NT2/D1 (cell line): Measurements from ENCODE around the gene FGFR3.

Source experiments
- DNase-seq: peaks from one replicate; pipeline ENCODE4 v3.0.0-alpha.2; 2011; ENCODE audit warnings: low read depth, low spot score
- H3K27me3 ChIP-seq: 2 replicates; pipeline ENCODE4 v1.6.0; 2011; ENCODE audit warnings: mild to moderate bottlenecking; ENCODE audit not compliant: insufficient read length, insufficient read depth
- H3K36me3 ChIP-seq: 2 replicates; pipeline ENCODE4 v1.6.1; 2011; ENCODE audit warnings: mild to moderate bottlenecking, low read length, mixed read lengths; ENCODE audit not compliant: insufficient read depth, insufficient read length
- H3K4me1 ChIP-seq: 2 replicates; pipeline ENCODE4 v1.5.1; 2011; ENCODE audit not compliant: insufficient read depth, insufficient read length
- H3K4me3 ChIP-seq: 2 replicates; pipeline ENCODE4 v1.5.1; 2011; ENCODE audit warnings: low read depth; ENCODE audit not compliant: insufficient read length
- H3K9ac ChIP-seq: 2 replicates; pipeline ENCODE4 v1.6.0; 2011; ENCODE audit warnings: low read depth; ENCODE audit not compliant: insufficient read length
- H3K9me3 ChIP-seq: 2 replicates; pipeline ENCODE4 v1.5.1; 2011; ENCODE audit warnings: mild to moderate bottlenecking, low read length; ENCODE audit not compliant: insufficient read depth
- SUZ12 ChIP-seq: IDR thresholded peaks from 2 replicates; pipeline ENCODE4 v1.6.1; 2011; ENCODE audit not compliant: insufficient read length, insufficient read depth; ENCODE audit errors: extremely low read depth
- YY1 ChIP-seq: IDR thresholded peaks from 2 replicates; pipeline ENCODE4 v1.6.1; 2011; ENCODE audit not compliant: insufficient read length, insufficient read depth
- ZNF274 ChIP-seq: IDR thresholded peaks from 2 replicates; pipeline ENCODE4 v1.6.1; 2011; ENCODE audit warnings: mild to moderate bottlenecking, low read depth, low read length

Gene FGFR3

DNA sequence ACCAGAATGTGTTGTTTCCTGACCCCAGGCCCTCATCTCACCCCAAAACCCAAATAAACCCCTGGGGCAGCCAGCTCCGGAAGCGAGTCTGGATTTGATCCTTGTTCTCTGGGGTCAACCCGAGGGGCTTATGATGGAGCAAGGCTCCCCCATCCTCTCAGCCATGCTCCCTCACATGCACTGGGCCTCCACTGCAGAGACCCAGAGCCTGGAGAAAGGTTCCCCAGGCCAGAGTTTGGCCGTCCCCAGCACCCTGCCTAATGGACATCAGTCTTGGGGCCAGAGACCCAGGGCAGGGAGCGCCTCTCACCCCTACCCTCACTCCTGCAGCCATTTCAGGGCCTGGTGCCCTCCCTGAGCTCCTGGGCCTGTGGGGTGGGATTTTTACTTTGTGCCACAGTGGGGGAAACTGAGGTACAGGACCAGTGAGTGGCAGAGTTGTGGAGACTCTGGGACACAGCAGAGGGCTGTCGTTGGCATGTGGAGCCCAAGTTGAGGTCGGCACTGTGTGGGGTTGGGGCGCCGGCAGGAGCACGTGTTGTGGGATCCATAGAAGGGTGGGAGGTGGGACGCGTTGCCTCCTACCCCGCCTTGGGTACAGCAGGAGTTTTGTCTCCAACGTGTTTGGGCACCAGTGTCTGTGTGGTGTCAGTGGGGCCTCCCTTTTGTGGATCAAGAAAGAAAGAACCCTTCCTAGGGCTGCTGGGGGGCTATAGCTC is 3.6 kb downstream of the FGFR3 start:
- TF ChIP-seq SUZ12: no peak
- TF ChIP-seq YY1: no peak
- no peak for TF ChIP-seq ZNF274
- Histone ChIP-seq H3K4me3 (no peak overlapping the region), H3K9me3 (no peaks in the 10 kb centered on the region), H3K27me3 (peaks cover 8% of the 10 kb centered on the region), H3K36me3 (peaks cover 57% of the 10 kb centered on the region), H3K9ac (no peak overlapping the region), H3K4me1 (peaks cover 41% of the 10 kb centered on the region)
- DNase-seq: no peak

DNA sequence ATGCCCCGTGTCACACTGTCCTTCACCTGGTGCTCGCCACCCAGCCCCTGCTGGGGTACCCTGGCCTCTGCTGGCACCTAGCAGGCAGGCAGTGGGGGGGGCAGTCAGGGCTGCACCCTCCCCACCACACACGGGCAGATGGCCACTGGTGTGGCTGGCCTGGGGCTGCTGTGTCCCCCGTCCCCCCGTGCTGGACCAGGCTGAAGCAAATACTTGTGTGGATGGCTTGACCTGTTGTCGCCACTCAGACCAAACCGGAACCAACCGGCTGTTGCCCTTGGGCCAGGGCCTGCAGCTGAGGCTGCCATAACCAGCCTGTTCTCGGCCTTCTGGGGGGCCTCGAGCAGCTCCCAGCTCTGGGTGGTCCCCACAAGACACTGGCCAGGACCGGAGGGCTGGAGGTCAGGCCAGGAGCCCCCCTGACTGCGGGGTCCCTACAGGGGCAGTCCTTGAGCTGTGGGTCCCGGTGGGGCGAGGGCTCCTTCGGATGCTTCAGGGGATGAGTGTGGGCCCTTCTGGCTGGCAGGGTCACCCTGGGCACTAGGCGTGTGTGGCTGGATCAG is 4.3 kb downstream of the FGFR3 start:
- peak overlapping the region; percentile 64 for H3K9ac ChIP-seq
- H3K4me3 ChIP-seq: no peak overlapping the region
- H3K27me3 ChIP-seq: peaks cover 1% of the 10 kb centered on the region
- no peak for DNase-seq
- peaks cover 64% of the 10 kb centered on the region for H3K36me3 ChIP-seq
- no peaks in the 10 kb centered on the region for H3K9me3 ChIP-seq
- peaks cover 36% of the 10 kb centered on the region for H3K4me1 ChIP-seq
- no peak for TF ChIP-seq YY1
- no peak for TF ChIP-seq ZNF274
- no peak for TF ChIP-seq SUZ12

DNA sequence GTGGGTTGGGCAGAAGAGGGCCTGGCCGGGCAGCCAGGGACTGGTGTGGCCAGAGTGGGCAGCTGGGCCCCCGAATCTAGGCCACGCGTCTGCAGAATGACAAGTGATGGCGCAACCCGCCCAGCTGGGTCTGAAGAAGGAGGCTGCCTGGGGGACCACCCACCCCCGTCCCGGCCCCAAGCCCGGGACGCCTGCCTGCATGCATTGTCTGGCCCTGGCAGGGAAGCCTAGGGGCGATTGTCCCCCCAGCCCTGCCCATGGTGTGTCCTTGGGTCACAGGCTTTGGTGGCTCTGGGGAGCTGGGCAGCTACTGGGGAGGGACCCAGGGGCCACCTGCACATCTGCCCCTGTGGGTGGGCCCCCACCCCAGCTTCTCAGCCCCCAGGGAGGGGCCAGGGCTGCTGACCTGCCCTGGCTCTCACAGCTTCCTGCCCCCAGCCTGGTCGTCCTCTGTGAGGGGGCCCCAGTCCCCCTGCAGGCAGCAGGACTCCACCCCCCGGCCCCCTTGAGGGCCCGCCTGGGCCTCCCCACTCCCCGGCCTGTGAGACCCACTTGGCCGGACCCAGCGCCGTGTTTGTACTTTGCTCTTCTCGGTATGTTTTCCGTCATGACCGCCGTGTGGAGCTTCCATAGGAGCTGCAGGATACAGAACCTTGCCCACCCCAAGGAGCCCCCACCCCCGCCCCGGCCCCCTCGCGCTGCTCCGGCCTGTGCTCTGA is 4.9 kb downstream of the FGFR3 start:
- Histone ChIP-seq H3K4me3 (no peak overlapping the region), H3K36me3 (peaks cover 71% of the 10 kb centered on the region), H3K4me1 (peaks cover 32% of the 10 kb centered on the region), H3K9me3 (no peaks in the 10 kb centered on the region), H3K9ac (peak overlapping the region; percentile 57), H3K27me3 (no peaks in the 10 kb centered on the region)
- DNase-seq: no peak
- TF ChIP-seq YY1 (no peak), SUZ12 (no peak), ZNF274 (no peak)

DNA sequence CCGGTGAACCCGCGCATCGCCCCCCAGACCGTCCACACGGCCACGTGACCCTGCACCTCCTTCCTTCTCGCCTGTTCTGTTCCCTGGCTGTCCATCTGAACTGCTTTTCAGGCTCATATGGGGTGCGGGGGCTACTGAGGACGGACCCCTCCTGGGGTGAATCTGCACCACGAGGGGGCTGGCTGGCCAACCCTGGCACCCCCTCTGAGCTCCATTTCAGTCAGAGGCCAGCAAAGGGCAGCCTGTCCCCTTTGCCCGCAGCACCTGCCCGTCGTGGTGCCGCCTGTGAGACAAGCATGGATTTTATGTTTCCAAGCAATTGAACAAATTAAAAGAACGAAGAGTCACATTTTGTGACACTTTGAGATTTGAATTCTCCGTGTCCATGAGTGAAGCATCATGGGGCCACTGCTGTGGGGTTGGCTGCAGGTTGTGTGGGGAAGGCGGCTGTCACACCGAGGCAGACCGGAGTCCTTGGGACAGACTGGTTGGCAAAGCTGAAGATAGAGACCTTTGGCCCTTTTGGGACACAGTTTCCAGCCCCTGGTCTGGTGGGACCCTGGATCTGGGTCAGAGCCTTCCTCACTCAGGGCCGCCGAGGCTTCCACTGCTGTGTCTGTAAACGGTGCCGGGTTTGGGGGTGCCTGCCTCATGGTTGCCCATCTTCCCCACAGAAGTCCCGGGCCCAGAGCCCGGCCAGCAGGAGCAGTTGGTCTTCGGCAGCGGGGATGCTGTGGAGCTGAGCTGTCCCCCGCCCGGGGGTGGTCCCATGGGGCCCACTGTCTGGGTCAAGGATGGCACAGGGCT is 5.7 kb downstream of the FGFR3 start:
- Histone ChIP-seq H3K4me3 (no peak overlapping the region), H3K36me3 (peaks cover 78% of the 10 kb centered on the region), H3K9me3 (no peaks in the 10 kb centered on the region), H3K9ac (peak overlapping the region; percentile 10), H3K4me1 (peaks cover 32% of the 10 kb centered on the region), H3K27me3 (no peaks in the 10 kb centered on the region)
- TF ChIP-seq YY1 (no peak), ZNF274 (no peak), SUZ12 (no peak)
- no peak for DNase-seq

DNA sequence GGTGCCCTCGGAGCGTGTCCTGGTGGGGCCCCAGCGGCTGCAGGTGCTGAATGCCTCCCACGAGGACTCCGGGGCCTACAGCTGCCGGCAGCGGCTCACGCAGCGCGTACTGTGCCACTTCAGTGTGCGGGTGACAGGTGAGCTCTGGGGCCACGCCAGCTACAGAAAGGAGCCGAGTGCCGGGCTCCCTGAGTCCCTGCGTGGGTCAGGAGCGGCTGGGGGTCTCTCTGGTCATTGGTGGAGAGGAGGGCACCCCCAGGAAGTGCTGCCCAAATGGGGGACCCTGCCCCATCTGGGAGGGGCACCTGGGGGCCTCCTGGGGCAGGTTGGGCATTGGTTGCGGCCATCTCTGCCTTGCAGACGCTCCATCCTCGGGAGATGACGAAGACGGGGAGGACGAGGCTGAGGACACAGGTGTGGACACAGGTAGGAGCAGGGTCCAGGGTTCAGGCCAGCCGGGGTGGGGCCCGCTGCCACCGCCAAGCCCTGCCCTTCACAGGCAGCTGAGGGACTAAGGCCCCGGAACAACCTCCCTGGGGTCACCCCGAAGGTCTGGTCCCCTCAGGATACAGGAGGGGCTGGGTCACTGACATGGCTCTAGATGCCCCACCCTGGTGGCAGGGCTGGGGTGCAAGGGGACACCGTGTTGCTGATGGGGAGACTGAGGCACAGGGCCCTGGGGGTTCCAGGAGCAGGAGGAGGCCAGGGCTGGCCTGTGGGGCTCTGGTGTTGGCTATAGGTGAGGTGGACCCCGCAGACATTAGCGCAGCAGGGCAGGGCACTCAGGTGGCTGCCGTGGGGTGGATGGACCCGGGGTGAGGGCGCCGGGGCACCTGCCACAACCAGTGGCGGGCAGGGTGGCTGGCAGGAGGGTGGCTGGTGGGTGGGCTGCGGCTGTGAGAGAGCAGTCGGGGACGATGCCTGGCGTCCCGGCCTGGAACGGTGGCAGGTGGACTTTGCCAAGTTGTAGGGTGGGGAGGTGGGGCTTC is 6.6 kb downstream of the FGFR3 start:
- Histone ChIP-seq H3K9me3 (no peaks in the 10 kb centered on the region), H3K4me3 (no peak overlapping the region), H3K9ac (no peak overlapping the region), H3K27me3 (no peaks in the 10 kb centered on the region), H3K4me1 (peaks cover 32% of the 10 kb centered on the region), H3K36me3 (peaks cover 87% of the 10 kb centered on the region)
- TF ChIP-seq ZNF274 (no peak), YY1 (no peak), SUZ12 (no peak)
- no peak for DNase-seq

DNA sequence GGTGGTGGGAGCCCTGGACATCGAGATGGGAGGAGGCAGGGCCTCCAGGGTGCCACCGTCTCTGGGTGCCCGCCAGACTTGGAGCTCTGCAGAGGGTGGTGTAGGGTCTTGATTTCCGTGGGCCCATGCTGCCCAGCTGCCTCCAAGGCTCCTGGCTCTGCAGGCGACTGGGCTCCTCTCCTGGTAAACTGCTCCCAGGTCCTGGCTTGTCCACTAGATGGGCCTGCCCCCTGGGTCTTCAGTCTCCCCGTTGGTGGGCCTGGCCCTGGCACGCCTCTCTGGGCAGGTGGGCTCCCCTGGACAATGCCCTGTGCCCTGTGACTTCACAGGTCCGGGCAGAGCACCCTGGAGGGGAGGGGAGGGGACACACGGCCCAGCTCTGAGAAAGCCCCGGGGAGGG is 7.7 kb downstream of the FGFR3 start:
- Histone ChIP-seq H3K9ac (peak overlapping the region; percentile 56), H3K9me3 (no peaks in the 10 kb centered on the region), H3K27me3 (no peaks in the 10 kb centered on the region), H3K4me3 (no peak overlapping the region), H3K36me3 (peaks cover 94% of the 10 kb centered on the region), H3K4me1 (peaks cover 27% of the 10 kb centered on the region)
- TF ChIP-seq YY1 (no peak), SUZ12 (no peak), ZNF274 (no peak)
- no peak for DNase-seq
